Neural cell (in vitro differentiated cells): ENCODE results near the gene CELSR3. TPM values are rescaled to one million over a fixed set of nuclear protein-coding genes. Genes with fewer than 3 reads are reported as not detected.

Experiments
- H2AFZ ChIP-seq: fragments of 200-600, 300-800 bp; sonication (generic), shearing (Covaris generic); 2 replicates; pipeline ENCODE4 v1.6.0; 2014; ENCODE audit warnings: low read depth, mild to moderate bottlenecking, antibody characterized with exemption, low read length, moderate library complexity
- H3F3A ChIP-seq: fragments of 200-600 bp; shearing (Covaris generic); 2 replicates; pipeline ENCODE4 v1.6.1; 2016; ENCODE audit warnings: mild to moderate bottlenecking, moderate library complexity, mixed read lengths, antibody characterized with exemption, low read length; ENCODE audit not compliant: insufficient read depth, poor library complexity, severe bottlenecking
- H3K27ac ChIP-seq: fragments of 200-600, 300-800 bp; sonication (generic), shearing (Covaris generic); 2 replicates; pipeline ENCODE4 v1.5.1; 2014; ENCODE audit warnings: mild to moderate bottlenecking, low read length, moderate library complexity
- H3K27me3 ChIP-seq: fragments of 300-800, 200-600 bp; sonication (generic), shearing (Covaris generic); 2 replicates; pipeline ENCODE4 v1.6.0; 2014; ENCODE audit warnings: mild to moderate bottlenecking, low read depth, low read length, moderate library complexity; ENCODE audit not compliant: insufficient read depth
- H3K36me3 ChIP-seq: fragments of 300-800, 200-600 bp; sonication (generic), shearing (Covaris generic); 2 replicates; pipeline ENCODE4 v1.5.1; 2014; ENCODE audit warnings: mild to moderate bottlenecking, antibody characterized with exemption, low read length, moderate library complexity; ENCODE audit not compliant: insufficient read depth
- H3K4me2 ChIP-seq: fragments of 300-800, 200-600 bp; sonication (generic), shearing (Covaris generic); 2 replicates; pipeline ENCODE4 v1.6.0; 2014; ENCODE audit warnings: mild to moderate bottlenecking, low read length
- H3K4me3 ChIP-seq: fragments of 300-800, 200-600 bp; sonication (generic), shearing (Covaris generic); 2 replicates; pipeline ENCODE4 v1.5.1; 2014; ENCODE audit warnings: mild to moderate bottlenecking, low read length, moderate library complexity
- H3K79me2 ChIP-seq: fragments of 200-600 bp; shearing (Covaris generic); replicated peaks from 2 replicates; pipeline ENCODE4 v1.6.0; 2014; ENCODE audit warnings: mild to moderate bottlenecking, low read length, moderate library complexity; ENCODE audit not compliant: insufficient read depth
- H3K9ac ChIP-seq: fragments of 300-800, 200-600 bp; sonication (generic), shearing (Covaris generic); 2 replicates; pipeline ENCODE4 v1.6.1; 2016; ENCODE audit warnings: mild to moderate bottlenecking, low read length, mixed read lengths
- H3K9me2 ChIP-seq: fragments of 200-600 bp; shearing (Covaris generic); 2 replicates; pipeline ENCODE4 v1.6.1; 2016; ENCODE audit warnings: mild to moderate bottlenecking, low read length, mixed read lengths; ENCODE audit not compliant: insufficient read depth
- H3K9me3 ChIP-seq: fragments of 200-600, 300-800 bp; sonication (generic), shearing (Covaris generic); 2 replicates; pipeline ENCODE4 v1.6.1; 2016; ENCODE audit warnings: mild to moderate bottlenecking, mixed run types, low read length, moderate library complexity, mixed read lengths
- H4K20me1 ChIP-seq: fragments of 200-600 bp; shearing (Covaris generic); 2 replicates; pipeline ENCODE4 v1.6.1; 2016; ENCODE audit warnings: mild to moderate bottlenecking, mixed run types; ENCODE audit not compliant: insufficient read depth
- EP300 ChIP-seq: fragments of 450-650 bp; conservative IDR thresholded peaks from 2 replicates; pipeline ENCODE4 v1.6.1; 2014; ENCODE audit warnings: antibody characterized with exemption, mild to moderate bottlenecking, moderate library complexity; ENCODE audit not compliant: poor library complexity, severe bottlenecking
- EZH2 ChIP-seq: fragments of 200-600, 300-800 bp; shearing (Covaris generic), sonication (generic); IDR thresholded peaks from 2 replicates; pipeline ENCODE4 v1.6.1; 2014; ENCODE audit warnings: antibody characterized with exemption, low read length, borderline replicate concordance, mild to moderate bottlenecking; ENCODE audit not compliant: insufficient read depth, poor library complexity, severe bottlenecking
- MXI1 ChIP-seq: fragments of 450-650 bp; conservative IDR thresholded peaks from 2 replicates; pipeline ENCODE4 v1.6.1; 2014; ENCODE audit warnings: antibody characterized with exemption, mild to moderate bottlenecking; ENCODE audit not compliant: poor library complexity, severe bottlenecking
- POLR2AphosphoS5 ChIP-seq: IDR thresholded peaks from 2 replicates; pipeline ENCODE4 v1.6.1; 2012
- RAD21 ChIP-seq: fragments of 450-650 bp; conservative IDR thresholded peaks from 2 replicates; pipeline ENCODE4 v1.6.1; 2014; ENCODE audit warnings: antibody characterized with exemption, mild to moderate bottlenecking, moderate library complexity
- SMC3 ChIP-seq: fragments of 450-650 bp; conservative IDR thresholded peaks from 2 replicates; pipeline ENCODE4 v1.6.1; 2014; ENCODE audit warnings: antibody characterized with exemption, mild to moderate bottlenecking, moderate library complexity; ENCODE audit not compliant: poor library complexity
- TAF1 ChIP-seq: IDR thresholded peaks from 2 replicates; pipeline ENCODE4 v1.6.1; 2012; ENCODE audit warnings: low read depth
- polyA plus RNA-seq: library from polyadenylated mRNA; depleted of rRNA; stranded (reverse); fragments of >200 nt; gene quantifications from 2 replicates; pipeline ENCODE4 v1.2.3, GENCODE V29; 2014
- TF ChIP-seq, protein P1 (sequence below): fragments of 450-650 bp; IDR thresholded peaks from 2 replicates; pipeline ENCODE4 v1.5.1; 2014; ENCODE audit warnings: antibody characterized with exemption, mild to moderate bottlenecking, moderate library complexity; ENCODE audit not compliant: poor library complexity, severe bottlenecking
- TF ChIP-seq, protein P2 (sequence below): IDR thresholded peaks from 2 replicates; pipeline ENCODE4 v1.6.1; 2012; ENCODE audit warnings: borderline replicate concordance

Gene CELSR3
- polyA plus RNA-seq, 1 donor from 2014 or later: 54.9 TPM

DNA sequence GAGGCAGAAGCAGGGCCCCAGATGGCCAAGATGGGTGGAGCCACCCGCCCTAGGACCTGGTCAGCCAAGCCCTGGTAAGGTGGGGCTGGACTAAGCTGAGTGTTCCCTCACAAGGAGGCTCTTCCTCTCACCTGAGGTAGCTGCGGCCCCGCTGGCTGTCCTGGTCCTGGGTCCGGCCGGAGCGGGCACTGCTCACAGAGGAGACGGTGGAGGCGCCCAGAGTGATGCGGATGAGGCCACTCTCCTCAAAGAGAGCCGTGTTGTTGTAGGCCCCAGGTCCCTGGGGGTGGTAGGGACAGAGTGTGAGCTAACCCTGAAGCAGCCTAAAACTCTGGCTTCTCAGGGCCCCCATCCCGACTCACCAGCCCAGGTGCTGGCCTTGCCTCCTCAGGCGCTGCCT is 20.1 kb downstream of the CELSR3 start:
- no peak overlapping the region for H3K27ac ChIP-seq
- no peak overlapping the region for H3K4me2 ChIP-seq
- no peaks in the 10 kb centered on the region for H3K9me3 ChIP-seq
- no peaks in the 10 kb centered on the region for H3K36me3 ChIP-seq
- TF ChIP-seq EP300 (no peak), SMC3 (no peak), MXI1 (no peak), TAF1 (no peak), RAD21 (no peak), EZH2 (no peak), POLR2AphosphoS5 (no peak)
- TF ChIP-seq, protein P1, sequence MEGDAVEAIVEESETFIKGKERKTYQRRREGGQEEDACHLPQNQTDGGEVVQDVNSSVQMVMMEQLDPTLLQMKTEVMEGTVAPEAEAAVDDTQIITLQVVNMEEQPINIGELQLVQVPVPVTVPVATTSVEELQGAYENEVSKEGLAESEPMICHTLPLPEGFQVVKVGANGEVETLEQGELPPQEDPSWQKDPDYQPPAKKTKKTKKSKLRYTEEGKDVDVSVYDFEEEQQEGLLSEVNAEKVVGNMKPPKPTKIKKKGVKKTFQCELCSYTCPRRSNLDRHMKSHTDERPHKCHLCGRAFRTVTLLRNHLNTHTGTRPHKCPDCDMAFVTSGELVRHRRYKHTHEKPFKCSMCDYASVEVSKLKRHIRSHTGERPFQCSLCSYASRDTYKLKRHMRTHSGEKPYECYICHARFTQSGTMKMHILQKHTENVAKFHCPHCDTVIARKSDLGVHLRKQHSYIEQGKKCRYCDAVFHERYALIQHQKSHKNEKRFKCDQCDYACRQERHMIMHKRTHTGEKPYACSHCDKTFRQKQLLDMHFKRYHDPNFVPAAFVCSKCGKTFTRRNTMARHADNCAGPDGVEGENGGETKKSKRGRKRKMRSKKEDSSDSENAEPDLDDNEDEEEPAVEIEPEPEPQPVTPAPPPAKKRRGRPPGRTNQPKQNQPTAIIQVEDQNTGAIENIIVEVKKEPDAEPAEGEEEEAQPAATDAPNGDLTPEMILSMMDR: no peak
- TF ChIP-seq, protein P2, sequence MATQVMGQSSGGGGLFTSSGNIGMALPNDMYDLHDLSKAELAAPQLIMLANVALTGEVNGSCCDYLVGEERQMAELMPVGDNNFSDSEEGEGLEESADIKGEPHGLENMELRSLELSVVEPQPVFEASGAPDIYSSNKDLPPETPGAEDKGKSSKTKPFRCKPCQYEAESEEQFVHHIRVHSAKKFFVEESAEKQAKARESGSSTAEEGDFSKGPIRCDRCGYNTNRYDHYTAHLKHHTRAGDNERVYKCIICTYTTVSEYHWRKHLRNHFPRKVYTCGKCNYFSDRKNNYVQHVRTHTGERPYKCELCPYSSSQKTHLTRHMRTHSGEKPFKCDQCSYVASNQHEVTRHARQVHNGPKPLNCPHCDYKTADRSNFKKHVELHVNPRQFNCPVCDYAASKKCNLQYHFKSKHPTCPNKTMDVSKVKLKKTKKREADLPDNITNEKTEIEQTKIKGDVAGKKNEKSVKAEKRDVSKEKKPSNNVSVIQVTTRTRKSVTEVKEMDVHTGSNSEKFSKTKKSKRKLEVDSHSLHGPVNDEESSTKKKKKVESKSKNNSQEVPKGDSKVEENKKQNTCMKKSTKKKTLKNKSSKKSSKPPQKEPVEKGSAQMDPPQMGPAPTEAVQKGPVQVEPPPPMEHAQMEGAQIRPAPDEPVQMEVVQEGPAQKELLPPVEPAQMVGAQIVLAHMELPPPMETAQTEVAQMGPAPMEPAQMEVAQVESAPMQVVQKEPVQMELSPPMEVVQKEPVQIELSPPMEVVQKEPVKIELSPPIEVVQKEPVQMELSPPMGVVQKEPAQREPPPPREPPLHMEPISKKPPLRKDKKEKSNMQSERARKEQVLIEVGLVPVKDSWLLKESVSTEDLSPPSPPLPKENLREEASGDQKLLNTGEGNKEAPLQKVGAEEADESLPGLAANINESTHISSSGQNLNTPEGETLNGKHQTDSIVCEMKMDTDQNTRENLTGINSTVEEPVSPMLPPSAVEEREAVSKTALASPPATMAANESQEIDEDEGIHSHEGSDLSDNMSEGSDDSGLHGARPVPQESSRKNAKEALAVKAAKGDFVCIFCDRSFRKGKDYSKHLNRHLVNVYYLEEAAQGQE: no peak
- no peaks in the 10 kb centered on the region for H3K27me3 ChIP-seq
- no peaks in the 10 kb centered on the region for H3K79me2 ChIP-seq
- H3K9ac ChIP-seq: no peak overlapping the region
- peaks cover 22% of the 10 kb centered on the region for H4K20me1 ChIP-seq
- no peak overlapping the region for H2AFZ ChIP-seq
- H3K9me2 ChIP-seq: no peaks in the 10 kb centered on the region
- H3F3A ChIP-seq: no peaks in the 10 kb centered on the region
- H3K4me3 ChIP-seq: no peak overlapping the region

DNA sequence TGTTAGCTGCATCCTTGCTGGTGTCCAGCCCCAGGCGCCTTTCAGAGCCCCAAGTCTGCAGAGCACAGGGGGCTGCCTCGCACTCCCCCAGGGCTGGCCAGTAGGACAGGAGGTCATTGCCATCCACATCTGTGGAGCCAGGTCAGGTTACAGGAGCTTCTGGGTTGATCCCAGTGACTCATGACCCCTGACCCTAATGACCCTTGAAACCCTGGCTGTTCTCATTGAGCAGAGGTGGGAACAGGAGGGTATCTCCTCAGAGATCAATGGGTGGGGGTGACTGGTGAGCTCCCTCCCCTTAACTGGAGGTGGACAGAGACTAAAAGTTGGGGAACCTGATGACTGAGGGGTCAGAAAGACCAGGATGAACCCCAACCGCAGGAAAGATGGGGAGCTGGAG is 21.3 kb downstream of the CELSR3 start:
- Histone ChIP-seq H3K36me3 (no peaks in the 10 kb centered on the region), H3F3A (no peaks in the 10 kb centered on the region), H4K20me1 (peaks cover 34% of the 10 kb centered on the region), H3K9ac (no peak overlapping the region), H3K27ac (no peak overlapping the region), H3K79me2 (no peaks in the 10 kb centered on the region), H3K4me2 (no peak overlapping the region), H3K9me2 (no peaks in the 10 kb centered on the region), H3K27me3 (no peaks in the 10 kb centered on the region), H2AFZ (no peak overlapping the region), H3K4me3 (no peak overlapping the region), H3K9me3 (no peaks in the 10 kb centered on the region)
- TF ChIP-seq, protein P1: no peak
- TF ChIP-seq, protein P2: no peak
- TF ChIP-seq EZH2: no peak
- TF ChIP-seq EP300: no peak
- TF ChIP-seq TAF1: no peak
- no peak for TF ChIP-seq SMC3
- no peak for TF ChIP-seq POLR2AphosphoS5
- no peak for TF ChIP-seq MXI1
- TF ChIP-seq RAD21: no peak
